Lung (tissue), 12 donors: ENCODE results near the gene DDX1. TPM values are rescaled to one million over a fixed set of nuclear protein-coding genes. Genes with fewer than 3 reads are reported as not detected.

ENCODE experiments used
- ATAC-seq: fragments of 200-7000 bp; cut with Tn5 transposase; one replicate; pipeline ENCODE4 v1.9.1; 2020; ENCODE audit warnings: moderate number of reproducible peaks; ENCODE audit not compliant: insufficient read depth, low FRiP score
- DNase-seq, 3 donors: peaks; one replicate each; pipeline ENCODE4 v3.0.0-alpha.2; 2013 to 2017
- H3K27ac ChIP-seq, 2 donors: one replicate each; pipeline ENCODE4 v1.5.1; 2013; ENCODE audit warnings: mild to moderate bottlenecking in 2 of 2, moderate library complexity in 2 of 2, control low read depth in 1 of 2, inconsistent platforms in 1 of 2, low read depth in 1 of 2, low read length in 1 of 2
- H3K27me3 ChIP-seq, 3 donors: one replicate each; pipeline ENCODE4 v1.5.1; 2013; ENCODE audit warnings: low read length in 2 of 3; ENCODE audit not compliant: control insufficient read depth in 3 of 3, insufficient read depth in 3 of 3
- H3K36me3 ChIP-seq, 4 donors: one replicate each; pipeline ENCODE4 v1.5.1; 2013; ENCODE audit warnings: low read length in 4 of 4, mild to moderate bottlenecking in 1 of 4, moderate library complexity in 1 of 4; ENCODE audit not compliant: control insufficient read depth in 4 of 4, insufficient read depth in 4 of 4
- H3K4me1 ChIP-seq, 5 donors: one replicate each; pipeline ENCODE4 v1.5.1; 2013; ENCODE audit warnings: low read length in 5 of 5, mild to moderate bottlenecking in 2 of 5, moderate library complexity in 1 of 5; ENCODE audit not compliant: control insufficient read depth in 5 of 5, insufficient read depth in 5 of 5
- H3K4me3 ChIP-seq: one replicate; pipeline ENCODE4 v1.5.1; 2013; ENCODE audit warnings: mild to moderate bottlenecking, control low read depth, moderate library complexity
- H3K9ac ChIP-seq, 2 donors: one replicate each; pipeline ENCODE4 v1.5.1; 2013; ENCODE audit warnings: low read length in 2 of 2, control low read depth in 1 of 2; ENCODE audit not compliant: insufficient read depth in 1 of 2
- H3K9me3 ChIP-seq, 4 donors: one replicate each; pipeline ENCODE4 v1.5.1; 2013; ENCODE audit warnings: low read length in 3 of 4, mild to moderate bottlenecking in 1 of 4, moderate library complexity in 1 of 4; ENCODE audit not compliant: control insufficient read depth in 4 of 4, insufficient read depth in 3 of 4
- WGBS, 2 donors: extraction: QIAGEN DNeasy Blood & Tissue Kit; methylation state at CpG; one replicate each; pipeline ENCODE4 v1.1.7; 2013; 5-methylcytosine and 5-hydroxymethylcytosine counted together
- polyA plus RNA-seq, 2 donors: library from polyadenylated mRNA; stranded (reverse); fragments of 200-250 nt; gene quantifications; one replicate each; pipeline ENCODE4 v1.2.1, GENCODE V29; 2013
- total RNA-seq, 2 donors: library from RNA; depleted of rRNA in 1 of 2; stranded (reverse); fragments of >200 nt in 1 of 2; gene quantifications; one replicate each; pipeline ENCODE4 v1.2.1, GENCODE V29; 2014 to 2021
- TF ChIP-seq, protein P1 (sequence below): IDR thresholded peaks from 2 replicates; pipeline ENCODE4 v1.5.1; 2012; ENCODE audit warnings: mild to moderate bottlenecking; ENCODE audit errors: control extremely low read depth, extremely low read depth
- donor health status: control.
- donor health status: control.
- donor health status: Bipolar disorder and iron deficiency.
- donor health status: healthy.
- donor health status: DM: yes; HTN: yes; CAD: no.

DDX1 gene
- total and polyA plus RNA-seq, 4 donors: 53.7 to 85.2 (median 60.5) TPM

GRCh38 chr2:15563227-15564100 lies 28.2 kb upstream of the DDX1 start:
- 90 to 96% methylated on average over 9 of the region's 9 CpGs for WGBS, 2 donors
- Histone ChIP-seq H3K9ac (no peak overlapping the region), H3K4me3 (no peak overlapping the region), H3K9me3 (no peaks in the 10 kb centered on the region), H3K27ac (no peak overlapping the region), H3K4me1 (peaks cover 0 to 19% (median 5%) of the 10 kb centered on the region in 5 donors), H3K36me3 (peaks cover 0 to 2% (median 0%) of the 10 kb centered on the region in 4 donors), H3K27me3 (peaks cover 0 to 2% (median 0%) of the 10 kb centered on the region in 3 donors)
- no peak for DNase-seq
- TF ChIP-seq, protein P1, sequence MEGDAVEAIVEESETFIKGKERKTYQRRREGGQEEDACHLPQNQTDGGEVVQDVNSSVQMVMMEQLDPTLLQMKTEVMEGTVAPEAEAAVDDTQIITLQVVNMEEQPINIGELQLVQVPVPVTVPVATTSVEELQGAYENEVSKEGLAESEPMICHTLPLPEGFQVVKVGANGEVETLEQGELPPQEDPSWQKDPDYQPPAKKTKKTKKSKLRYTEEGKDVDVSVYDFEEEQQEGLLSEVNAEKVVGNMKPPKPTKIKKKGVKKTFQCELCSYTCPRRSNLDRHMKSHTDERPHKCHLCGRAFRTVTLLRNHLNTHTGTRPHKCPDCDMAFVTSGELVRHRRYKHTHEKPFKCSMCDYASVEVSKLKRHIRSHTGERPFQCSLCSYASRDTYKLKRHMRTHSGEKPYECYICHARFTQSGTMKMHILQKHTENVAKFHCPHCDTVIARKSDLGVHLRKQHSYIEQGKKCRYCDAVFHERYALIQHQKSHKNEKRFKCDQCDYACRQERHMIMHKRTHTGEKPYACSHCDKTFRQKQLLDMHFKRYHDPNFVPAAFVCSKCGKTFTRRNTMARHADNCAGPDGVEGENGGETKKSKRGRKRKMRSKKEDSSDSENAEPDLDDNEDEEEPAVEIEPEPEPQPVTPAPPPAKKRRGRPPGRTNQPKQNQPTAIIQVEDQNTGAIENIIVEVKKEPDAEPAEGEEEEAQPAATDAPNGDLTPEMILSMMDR: no peak
- no peak for ATAC-seq

DNA sequence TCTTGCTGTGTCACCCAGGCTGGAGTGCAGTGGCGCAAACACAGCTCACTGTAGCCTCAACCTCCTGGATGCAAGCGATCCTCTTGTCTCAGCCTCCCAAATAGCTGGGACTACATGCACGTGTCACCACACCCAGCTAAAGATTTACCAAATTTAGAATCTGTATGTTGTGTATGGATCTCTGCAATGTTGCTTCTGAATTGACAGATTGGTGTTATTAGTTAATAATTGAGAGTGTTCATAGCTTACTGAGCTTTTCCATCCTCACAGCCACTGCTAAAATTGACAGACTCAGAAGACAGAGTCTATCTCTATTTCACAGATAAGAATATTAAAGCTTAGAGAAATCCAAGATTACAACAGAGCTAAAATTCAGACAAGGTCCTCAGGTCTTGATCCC lies 26.3 kb upstream of the DDX1 start:
- no peak overlapping the region for H3K9ac ChIP-seq
- WGBS, 2 donors: 86 to 88% methylated on average over 3 of the region's 3 CpGs
- no peak overlapping the region for H3K27ac ChIP-seq
- no peak overlapping the region for H3K4me3 ChIP-seq
- DNase-seq (no peak), ATAC-seq (no peak)
- peaks cover 0 to 2% (median 0%) of the 10 kb centered on the region in 3 donors for H3K27me3 ChIP-seq
- H3K4me1 ChIP-seq: peaks cover 0 to 7% (median 0%) of the 10 kb centered on the region in 5 donors
- no peaks in the 10 kb centered on the region for H3K9me3 ChIP-seq
- TF ChIP-seq, protein P1: no peak
- H3K36me3 ChIP-seq: no peaks in the 10 kb centered on the region

- H3K36me3 ChIP-seq: no peaks in the 10 kb centered on the region
- no peak overlapping the region for H3K9ac ChIP-seq
- H3K27ac ChIP-seq: no peak overlapping the region
- ATAC-seq: no peak
- 32 to 48% methylated on average over 2 of the region's 2 CpGs for WGBS, 2 donors
- peaks cover 0 to 2% (median 0%) of the 10 kb centered on the region in 3 donors for H3K27me3 ChIP-seq
- H3K4me3 ChIP-seq: no peak overlapping the region
- no peaks in the 10 kb centered on the region for H3K9me3 ChIP-seq
- peaks cover 0 to 7% (median 0%) of the 10 kb centered on the region in 5 donors for H3K4me1 ChIP-seq
- no peak for DNase-seq
- TF ChIP-seq, protein P1: no peak
Observed at GRCh38 chr2:15565994-15566671, 25.5 kb upstream of the DDX1 start.
